ENCODE measurements around the gene ZNF888. TPM values are rescaled to one million over a fixed set of nuclear protein-coding genes. Genes with fewer than 3 reads are reported as not detected.
A peak's percentile ranks its signal among the peaks of the same experiment; 100 is the strongest.

Gene ZNF888
- total RNA-seq = 9.1 TPM
- long read RNA-seq, partial matches to known transcripts = 1 of 3 reads
- long read RNA-seq, other reads (novel, unspliced or antisense) = 2 of 3 reads

DNA sequence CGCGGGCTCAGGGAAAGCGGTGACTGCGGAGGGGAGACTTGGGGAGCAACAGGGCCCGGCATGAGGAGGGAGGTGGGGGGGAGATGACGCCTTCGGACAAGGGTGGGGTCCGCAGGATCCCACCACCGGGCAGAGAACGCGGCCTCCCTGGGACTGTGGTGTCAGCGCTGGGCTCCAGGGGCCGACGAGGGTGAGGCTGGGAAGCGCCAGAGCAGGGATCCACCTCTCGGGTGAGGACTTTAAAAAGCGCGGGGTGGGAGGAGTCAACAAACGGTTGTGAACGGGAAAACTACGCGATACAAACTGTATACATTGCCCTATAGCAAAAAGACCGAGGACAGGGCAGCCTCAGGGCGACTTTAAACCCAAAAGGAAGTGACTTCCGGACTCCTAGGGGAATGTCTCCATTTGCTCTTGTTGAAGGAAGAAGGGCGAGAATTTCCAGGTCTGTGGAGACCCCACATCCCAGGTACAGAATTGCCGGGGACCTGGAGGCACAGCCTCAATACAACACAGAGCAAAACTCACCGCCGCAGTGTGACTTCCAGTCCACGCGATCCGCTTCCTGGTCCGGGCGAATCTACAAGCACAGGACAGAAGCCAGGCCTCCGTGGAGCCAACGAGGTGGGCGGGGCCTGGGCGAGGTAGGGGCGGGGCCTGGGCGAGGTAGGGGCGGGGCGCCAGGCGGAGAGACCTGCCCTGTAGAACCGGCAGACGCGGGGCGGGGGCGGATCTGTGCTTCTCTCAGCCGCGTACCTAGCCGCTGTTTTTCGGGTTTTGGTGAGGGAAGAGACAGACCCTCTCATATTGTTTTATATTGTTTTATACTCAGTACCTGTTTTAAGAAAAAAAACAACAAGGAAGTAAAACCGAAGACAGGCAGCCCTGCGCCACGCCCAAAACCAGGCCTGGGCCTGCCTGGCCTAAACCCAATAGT is at the start of gene ZNF888:
Gene ZNF888, minus strand, starts transcription at position 588 of the 937 bp plus-strand sequence. CDS start 5,555 bp downstream, outside the sequence.
- Histone ChIP-seq H3K4me3 (peak within 1 kb of the TSS; percentile 83), H3K4me1 (peaks cover 7% of the 10 kb centered on the region), H3K27me3 (no peaks in the 10 kb centered on the region), H3K36me3 (peaks cover 4% of the 10 kb centered on the region), H3K27ac (peak within 1 kb of the TSS; percentile 91), H3K9me3 (no peaks in the 10 kb centered on the region)
- DNase-seq (peak; percentile 96), ATAC-seq (peak; percentile 99)
- intact Hi-C loops (cut with DNase I) = no loop called here
- TF ChIP-seq, protein P1, sequence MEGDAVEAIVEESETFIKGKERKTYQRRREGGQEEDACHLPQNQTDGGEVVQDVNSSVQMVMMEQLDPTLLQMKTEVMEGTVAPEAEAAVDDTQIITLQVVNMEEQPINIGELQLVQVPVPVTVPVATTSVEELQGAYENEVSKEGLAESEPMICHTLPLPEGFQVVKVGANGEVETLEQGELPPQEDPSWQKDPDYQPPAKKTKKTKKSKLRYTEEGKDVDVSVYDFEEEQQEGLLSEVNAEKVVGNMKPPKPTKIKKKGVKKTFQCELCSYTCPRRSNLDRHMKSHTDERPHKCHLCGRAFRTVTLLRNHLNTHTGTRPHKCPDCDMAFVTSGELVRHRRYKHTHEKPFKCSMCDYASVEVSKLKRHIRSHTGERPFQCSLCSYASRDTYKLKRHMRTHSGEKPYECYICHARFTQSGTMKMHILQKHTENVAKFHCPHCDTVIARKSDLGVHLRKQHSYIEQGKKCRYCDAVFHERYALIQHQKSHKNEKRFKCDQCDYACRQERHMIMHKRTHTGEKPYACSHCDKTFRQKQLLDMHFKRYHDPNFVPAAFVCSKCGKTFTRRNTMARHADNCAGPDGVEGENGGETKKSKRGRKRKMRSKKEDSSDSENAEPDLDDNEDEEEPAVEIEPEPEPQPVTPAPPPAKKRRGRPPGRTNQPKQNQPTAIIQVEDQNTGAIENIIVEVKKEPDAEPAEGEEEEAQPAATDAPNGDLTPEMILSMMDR (IDR thresholded peaks at IDR 0.05) = no peak

DNA sequence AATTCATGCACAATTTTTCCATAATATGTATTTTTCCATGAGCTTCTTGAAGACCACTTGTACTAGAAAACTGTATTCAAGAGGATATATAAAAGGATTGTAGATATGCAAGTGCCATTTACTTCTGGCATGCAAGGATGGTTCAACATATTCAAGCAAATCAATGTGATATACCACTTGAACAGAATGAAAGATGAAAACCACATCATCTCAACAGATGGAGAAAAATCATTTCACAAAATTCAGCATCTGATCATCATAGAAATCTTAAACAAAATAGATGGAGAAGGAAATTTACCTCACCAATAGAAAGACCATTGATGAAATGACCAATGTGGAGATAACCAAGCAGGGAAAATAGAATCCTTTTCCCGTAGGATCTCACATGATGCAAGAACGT is 44.5 kb upstream of the ZNF888 start:
- ATAC-seq (no peak), DNase-seq (no peak)
- TF ChIP-seq, protein P1 (IDR thresholded peaks at IDR 0.05) = no peak
- intact Hi-C loops (cut with DNase I) = no loop called here
- H3K4me3 ChIP-seq = no peak overlapping the region
- H3K27me3 ChIP-seq = no peaks in the 10 kb centered on the region
- H3K36me3 ChIP-seq = no peaks in the 10 kb centered on the region
- H3K9me3 ChIP-seq = no peaks in the 10 kb centered on the region
- no peak overlapping the region for H3K27ac ChIP-seq
- H3K4me1 ChIP-seq = peaks cover 9% of the 10 kb centered on the region

GRCh38 chr19:52963247-52963618 is 40.0 kb upstream of the ZNF888 start:
- no peaks in the 10 kb centered on the region for H3K9me3 ChIP-seq
- H3K36me3 ChIP-seq = no peaks in the 10 kb centered on the region
- H3K4me1 ChIP-seq = peaks cover 18% of the 10 kb centered on the region
- ATAC-seq (peak; percentile 24), DNase-seq (no peak)
- H3K27me3 ChIP-seq = no peaks in the 10 kb centered on the region
- TF ChIP-seq, protein P1 (IDR thresholded peaks at IDR 0.05) = no peak
- H3K4me3 ChIP-seq = peak overlapping the region; percentile 70
- intact Hi-C loops (cut with DNase I) = no loop called here
- H3K27ac ChIP-seq = peak overlapping the region; percentile 81

GRCh38 chr19:52962394-52963246 is 39.4 kb upstream of the ZNF888 start, which contains the start of gene ZNF816:
Gene ZNF816, minus strand, starts transcription at chr19:52962881. Its CDS starts 6,792 bp downstream, at chr19:52956089.
- TF ChIP-seq, protein P1 (IDR thresholded peaks at IDR 0.05) = no peak
- intact Hi-C loops (cut with DNase I) = no loop called here
- H3K9me3 ChIP-seq = no peaks in the 10 kb centered on the region

GRCh38 chr19:52961981-52962380 is 38.8 kb upstream of the ZNF888 start:
- H3K4me3 ChIP-seq = peak overlapping the region; percentile 70
- intact Hi-C loops (cut with DNase I) = no loop called here
- H3K27ac ChIP-seq = peak overlapping the region; percentile 81
- ATAC-seq (no peak), DNase-seq (no peak)
- H3K4me1 ChIP-seq = peaks cover 18% of the 10 kb centered on the region
- TF ChIP-seq, protein P1 (IDR thresholded peaks at IDR 0.05) = no peak
- peaks cover under 1% of the 10 kb centered on the region for H3K36me3 ChIP-seq
- H3K27me3 ChIP-seq = no peaks in the 10 kb centered on the region
- H3K9me3 ChIP-seq = no peaks in the 10 kb centered on the region

More at GRCh38 chr19:52962394-52963246, 39.4 kb upstream of the ZNF888 start, which contains the start of gene ZNF816:
- H3K27me3 ChIP-seq = no peaks in the 10 kb centered on the region
- no peaks in the 10 kb centered on the region for H3K36me3 ChIP-seq
- H3K4me3 ChIP-seq = peak within 1 kb of the TSS; percentile 70
- H3K4me1 ChIP-seq = peaks cover 18% of the 10 kb centered on the region
- ATAC-seq = peak; percentile 100
- peak within 1 kb of the TSS; percentile 81 for H3K27ac ChIP-seq
- DNase-seq = peak; percentile 99
